ENCODE measurements around the gene CRISPLD2.

- TF ChIP-seq TAF7 (tag; IDR thresholded peaks at IDR 0.05): no peak
- no peak for TF ChIP-seq GABPA (tag; conservative IDR thresholded peaks at IDR 0.05; ENCODE audit: low read depth)
- no peak for TF ChIP-seq MAX (CRISPR knock-in tag; IDR thresholded peaks at IDR 0.05)
- no peak for TF ChIP-seq HMGXB4 (CRISPR knock-in tag; IDR thresholded peaks at IDR 0.05)
- TF ChIP-seq, protein P1, sequence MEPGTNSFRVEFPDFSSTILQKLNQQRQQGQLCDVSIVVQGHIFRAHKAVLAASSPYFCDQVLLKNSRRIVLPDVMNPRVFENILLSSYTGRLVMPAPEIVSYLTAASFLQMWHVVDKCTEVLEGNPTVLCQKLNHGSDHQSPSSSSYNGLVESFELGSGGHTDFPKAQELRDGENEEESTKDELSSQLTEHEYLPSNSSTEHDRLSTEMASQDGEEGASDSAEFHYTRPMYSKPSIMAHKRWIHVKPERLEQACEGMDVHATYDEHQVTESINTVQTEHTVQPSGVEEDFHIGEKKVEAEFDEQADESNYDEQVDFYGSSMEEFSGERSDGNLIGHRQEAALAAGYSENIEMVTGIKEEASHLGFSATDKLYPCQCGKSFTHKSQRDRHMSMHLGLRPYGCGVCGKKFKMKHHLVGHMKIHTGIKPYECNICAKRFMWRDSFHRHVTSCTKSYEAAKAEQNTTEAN (CRISPR knock-in tag; IDR thresholded peaks at IDR 0.05): no peak
- no peak for TF ChIP-seq SMAD3 (CRISPR knock-in tag; conservative IDR thresholded peaks at IDR 0.05)
- TF ChIP-seq ZNF3 (CRISPR knock-in tag; IDR thresholded peaks at IDR 0.05): no peak
- no peak for TF ChIP-seq SIN3A (IDR thresholded peaks at IDR 0.05; ENCODE audit: borderline replicate concordance in 2 of 2, control insufficient read depth in 1 of 2, low read depth in 2 of 2, low read length in 2 of 2)
Measured at GRCh38 chr16:84850714-84851113, 30.9 kb downstream of the CRISPLD2 start.
